ENCODE data around the gene ATP8B4.

GRCh38 chr15:49978121-49978520 lies 140.9 kb downstream of the ATP8B4 start:
- TF ChIP-seq EZH2phosphoT487 (conservative IDR thresholded peaks at IDR 0.05; ENCODE audit: low read length): no peak
- TF ChIP-seq, protein P1, sequence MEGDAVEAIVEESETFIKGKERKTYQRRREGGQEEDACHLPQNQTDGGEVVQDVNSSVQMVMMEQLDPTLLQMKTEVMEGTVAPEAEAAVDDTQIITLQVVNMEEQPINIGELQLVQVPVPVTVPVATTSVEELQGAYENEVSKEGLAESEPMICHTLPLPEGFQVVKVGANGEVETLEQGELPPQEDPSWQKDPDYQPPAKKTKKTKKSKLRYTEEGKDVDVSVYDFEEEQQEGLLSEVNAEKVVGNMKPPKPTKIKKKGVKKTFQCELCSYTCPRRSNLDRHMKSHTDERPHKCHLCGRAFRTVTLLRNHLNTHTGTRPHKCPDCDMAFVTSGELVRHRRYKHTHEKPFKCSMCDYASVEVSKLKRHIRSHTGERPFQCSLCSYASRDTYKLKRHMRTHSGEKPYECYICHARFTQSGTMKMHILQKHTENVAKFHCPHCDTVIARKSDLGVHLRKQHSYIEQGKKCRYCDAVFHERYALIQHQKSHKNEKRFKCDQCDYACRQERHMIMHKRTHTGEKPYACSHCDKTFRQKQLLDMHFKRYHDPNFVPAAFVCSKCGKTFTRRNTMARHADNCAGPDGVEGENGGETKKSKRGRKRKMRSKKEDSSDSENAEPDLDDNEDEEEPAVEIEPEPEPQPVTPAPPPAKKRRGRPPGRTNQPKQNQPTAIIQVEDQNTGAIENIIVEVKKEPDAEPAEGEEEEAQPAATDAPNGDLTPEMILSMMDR (IDR thresholded peaks at IDR 0.05; ENCODE audit: insufficient read depth, low read length, poor library complexity, severe bottlenecking): no peak

Data from SU-DHL-6 (cell line).